Fibroblast of skin of left biceps (primary cell): ENCODE measurements around the gene MELK.
"Not testable (repeated sequence)": the region's sequence is repeated elsewhere in the genome, so short reads cannot be mapped to it uniquely, and the experiment has no call there.

Source experiments
- DNase-seq, 2 experiments: peaks; one replicate each; pipeline ENCODE4 v3.0.0-alpha.2; 2013; ENCODE audit warnings: low read depth in 2 of 2

Gene MELK

DNA sequence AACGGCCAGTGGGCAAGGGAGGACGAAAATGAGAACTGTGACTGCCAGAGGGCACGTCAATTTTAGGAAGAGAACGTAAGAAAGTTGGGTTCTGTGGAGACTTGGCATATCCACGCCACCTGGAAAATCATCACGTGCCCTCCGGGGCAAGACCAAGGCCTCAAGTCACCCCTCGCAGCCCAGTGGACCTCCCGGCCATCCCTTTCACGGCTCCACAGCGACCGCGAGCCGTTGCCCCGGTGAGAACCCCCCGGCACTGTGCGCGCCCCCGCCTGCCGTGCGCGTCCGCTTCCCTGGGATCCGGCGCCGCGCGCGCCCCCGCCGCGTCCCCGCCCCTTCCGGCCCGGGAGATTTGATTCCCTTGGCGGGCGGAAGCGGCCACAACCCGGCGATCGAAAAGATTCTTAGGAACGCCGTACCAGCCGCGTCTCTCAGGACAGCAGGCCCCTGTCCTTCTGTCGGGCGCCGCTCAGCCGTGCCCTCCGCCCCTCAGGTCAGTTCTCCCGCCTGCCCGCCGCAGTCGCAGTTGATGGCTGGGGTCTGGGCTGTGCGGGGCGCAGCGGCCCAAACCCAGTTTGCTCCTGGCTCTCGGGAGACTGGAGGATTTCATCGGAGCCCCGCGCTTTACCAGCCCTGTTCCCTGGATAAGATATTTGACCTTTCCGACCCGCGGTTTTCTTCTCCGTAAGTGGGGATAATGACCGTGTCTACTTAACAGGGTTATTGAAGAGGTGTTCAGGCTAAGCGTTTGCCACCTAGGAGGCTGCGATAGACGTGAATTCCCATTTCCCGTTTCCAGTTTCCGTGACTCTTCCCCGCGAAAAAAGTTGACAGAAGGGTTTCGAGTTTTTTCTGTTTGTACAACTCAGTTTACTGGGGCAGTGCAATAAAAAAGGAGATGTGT is at the start of gene MELK:
MELK (plus strand) TSS at position 381 of the 904 bp plus-strand sequence. CDS start 8,787 bp downstream, outside the sequence.
- peak; percentile 29 to 42 for DNase-seq

DNA sequence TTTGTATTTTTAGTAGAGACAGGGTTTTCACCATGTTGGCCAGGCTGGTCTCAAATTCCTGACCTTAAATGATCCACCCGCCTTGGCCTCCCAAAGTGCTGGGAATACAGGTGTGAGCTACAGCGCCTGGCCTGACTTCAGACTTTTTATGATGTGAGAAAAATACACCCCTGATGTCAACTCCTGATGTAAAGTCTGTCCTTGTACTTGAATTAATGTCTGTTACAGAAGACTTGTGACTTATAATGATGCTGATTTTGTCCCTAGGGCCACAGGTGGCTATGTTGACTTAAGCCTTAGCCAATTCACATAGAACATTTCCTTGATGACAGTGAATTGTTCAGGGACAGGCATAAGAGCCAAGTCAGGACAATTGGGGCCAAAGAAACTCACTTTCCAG is 42.5 kb upstream of the MELK start:
- no peak for DNase-seq

DNA sequence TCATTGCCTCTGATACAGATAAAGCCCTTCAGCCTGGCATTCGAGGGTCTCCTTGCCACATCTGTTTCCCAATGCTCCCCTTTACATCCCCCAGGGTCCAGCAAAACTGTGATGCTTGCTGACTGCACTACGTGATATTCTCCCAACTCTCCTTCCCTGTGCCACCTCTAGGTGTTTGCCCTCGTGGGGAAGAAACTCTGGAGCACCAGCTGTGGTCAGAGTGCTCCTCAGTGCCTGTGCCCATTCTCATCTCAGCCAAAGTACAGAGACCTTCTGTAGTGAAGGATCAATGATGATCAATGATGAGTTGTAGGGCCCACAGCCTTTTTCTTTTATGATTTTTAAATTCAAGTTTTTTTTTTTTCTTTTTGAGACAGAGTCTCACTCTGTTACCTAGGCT is 40.3 kb upstream of the MELK start:
- no peak for DNase-seq

DNA sequence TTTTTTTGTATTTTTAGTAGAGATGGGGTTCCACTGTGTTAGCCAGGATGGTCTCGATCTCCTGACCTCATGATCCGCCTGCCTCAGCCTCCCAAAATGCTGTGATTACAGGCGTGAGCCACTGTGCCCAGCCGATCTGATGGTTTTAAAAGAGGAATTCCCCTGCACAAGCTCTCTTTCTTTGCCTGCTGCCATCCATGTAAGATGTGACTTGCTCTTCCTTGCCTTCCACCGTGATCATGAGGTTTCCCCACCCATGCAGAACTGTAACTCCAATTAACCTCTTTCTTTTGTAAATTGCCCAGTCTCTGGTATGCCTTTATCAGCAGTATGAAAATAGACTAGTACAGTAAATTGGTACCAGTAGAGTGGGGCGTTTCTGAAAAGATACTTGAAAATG is 39.0 kb upstream of the MELK start:
- DNase-seq, result not testable (repeated sequence)

DNA sequence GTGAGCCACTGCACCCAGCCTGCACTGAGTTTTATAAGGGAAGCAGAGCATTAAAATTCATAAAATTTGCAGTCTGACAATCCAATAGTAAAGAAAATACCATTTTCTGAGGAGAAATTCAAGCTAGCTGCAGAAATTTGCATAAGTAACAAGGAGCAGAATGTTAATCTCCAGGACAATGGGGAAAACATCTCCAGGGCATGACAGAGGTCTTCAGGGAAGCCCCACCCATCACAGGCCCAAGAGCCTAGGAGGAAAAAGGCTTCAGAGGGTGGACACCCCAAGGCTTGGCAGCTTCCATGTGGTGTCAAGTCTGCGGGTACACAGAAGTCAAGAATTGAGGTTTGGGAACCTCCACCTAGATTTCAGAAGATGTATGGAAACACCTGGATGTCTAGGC is 37.6 kb upstream of the MELK start:
- DNase-seq, result no peak

DNA sequence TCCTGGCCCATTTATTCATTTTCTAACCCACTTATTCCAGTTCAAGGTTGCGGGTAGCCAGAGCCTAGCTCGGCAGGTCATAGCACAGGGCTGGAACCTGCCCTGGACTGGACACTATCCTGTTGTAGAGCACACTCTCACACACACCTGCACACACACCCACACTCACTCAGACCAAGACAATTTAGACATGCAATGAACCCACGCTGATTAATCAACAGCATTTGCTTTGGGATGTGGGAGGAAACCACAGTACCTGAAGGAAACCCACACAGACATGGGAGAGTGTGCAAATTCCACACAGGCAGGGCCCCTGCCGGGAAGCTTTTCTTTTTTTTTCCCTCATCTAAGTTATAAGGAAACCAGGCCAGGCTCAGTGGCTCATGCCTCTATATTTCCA is 34.8 kb upstream of the MELK start:
- DNase-seq, result no peak

DNA sequence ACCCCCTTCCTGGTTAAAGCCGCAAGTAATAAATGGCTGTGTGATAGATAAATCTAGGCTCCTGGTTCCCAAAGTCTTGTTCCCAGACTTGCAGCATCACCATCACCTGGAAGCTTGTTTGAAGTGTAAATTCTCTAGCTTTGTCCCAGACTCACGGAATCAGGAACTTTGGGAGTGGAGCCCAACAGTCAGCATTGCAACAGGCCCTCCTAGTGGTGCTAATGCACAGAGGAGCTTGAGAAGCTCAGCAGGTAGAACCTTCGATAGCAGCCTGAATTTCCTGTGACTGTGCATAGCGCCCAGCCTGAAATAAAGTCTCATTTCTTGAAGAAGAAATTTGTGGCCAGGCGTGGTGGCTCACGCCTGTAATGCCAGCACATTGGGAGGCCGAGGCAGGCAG is 30.3 kb upstream of the MELK start:
- DNase-seq, result no peak

DNA sequence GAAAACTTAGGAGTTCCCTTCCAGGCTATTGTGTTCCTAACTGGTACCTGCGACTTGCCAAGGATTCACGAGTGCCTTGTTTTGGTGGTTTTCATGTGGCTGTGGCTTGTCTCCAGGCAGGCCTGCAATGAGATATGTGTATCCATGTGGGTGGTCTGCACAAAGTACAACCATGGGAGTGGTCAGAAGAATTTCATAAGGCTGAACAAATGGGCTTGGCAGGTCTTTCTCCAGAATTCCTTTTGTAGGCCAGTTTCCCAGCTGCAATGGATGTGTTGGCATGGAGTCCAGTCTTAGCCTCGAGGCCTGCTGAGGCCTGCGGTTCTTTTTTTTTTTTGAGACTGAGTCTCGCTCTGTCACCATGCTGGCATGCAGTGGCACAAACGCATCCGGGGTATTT is 28.8 kb upstream of the MELK start:
- DNase-seq, result no peak

DNA sequence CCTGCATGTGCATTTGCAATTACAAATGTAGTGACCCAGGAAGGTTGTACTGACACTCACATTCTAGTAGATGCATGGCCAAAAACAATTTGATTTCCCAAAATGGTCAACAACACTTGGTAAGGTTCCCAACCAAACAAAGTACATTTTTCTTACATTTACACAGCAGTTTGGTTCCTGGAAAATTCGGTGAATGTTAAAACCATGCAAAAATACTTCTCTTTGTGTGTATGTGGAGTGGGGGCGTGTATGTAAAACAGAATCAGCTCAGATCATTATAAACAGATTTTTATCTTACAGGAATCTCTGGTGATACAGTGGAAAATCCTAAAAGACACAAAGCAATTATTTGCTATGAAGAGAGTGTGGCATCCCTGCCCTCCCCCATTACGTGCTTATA is 25.1 kb upstream of the MELK start:
- no peak for DNase-seq

DNA sequence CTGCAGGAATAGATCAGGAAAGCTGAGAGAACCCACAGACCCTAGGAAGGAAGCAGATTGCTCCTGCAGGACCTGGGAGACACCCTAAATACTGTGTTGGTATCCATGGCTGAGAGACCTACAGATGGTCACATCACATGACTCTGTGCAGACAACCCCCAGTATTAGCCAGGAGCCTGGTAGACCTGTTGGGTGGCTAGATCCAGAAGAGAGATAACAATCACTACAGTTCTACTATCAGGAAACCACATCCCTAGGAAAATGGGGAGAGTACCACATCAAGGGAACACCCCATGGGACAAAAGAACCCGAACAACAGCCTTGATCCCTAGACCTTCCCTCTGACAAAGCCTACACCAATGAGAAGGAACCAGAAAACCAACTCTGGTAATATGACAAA is 24.2 kb upstream of the MELK start:
- no peak for DNase-seq

DNA sequence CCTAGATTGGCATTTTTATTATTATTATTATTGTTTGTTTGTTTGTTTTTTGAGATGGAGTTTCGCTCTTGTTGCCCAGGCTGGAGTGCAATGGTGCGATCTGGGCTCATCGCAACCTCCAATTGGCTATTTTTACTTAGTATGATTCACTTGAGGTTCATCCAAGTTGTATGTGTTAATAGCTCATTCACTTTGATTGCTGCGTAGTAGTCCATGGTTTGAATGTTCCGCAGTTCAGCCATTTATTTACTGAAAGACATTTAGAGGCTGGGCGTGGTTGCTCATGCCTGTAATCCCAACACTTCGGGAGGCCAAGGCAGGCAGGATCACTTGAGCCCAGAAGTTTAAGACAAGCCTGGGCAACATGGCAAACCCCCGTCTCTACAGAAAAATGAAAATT is 22.6 kb upstream of the MELK start:
- DNase-seq, result no peak

DNA sequence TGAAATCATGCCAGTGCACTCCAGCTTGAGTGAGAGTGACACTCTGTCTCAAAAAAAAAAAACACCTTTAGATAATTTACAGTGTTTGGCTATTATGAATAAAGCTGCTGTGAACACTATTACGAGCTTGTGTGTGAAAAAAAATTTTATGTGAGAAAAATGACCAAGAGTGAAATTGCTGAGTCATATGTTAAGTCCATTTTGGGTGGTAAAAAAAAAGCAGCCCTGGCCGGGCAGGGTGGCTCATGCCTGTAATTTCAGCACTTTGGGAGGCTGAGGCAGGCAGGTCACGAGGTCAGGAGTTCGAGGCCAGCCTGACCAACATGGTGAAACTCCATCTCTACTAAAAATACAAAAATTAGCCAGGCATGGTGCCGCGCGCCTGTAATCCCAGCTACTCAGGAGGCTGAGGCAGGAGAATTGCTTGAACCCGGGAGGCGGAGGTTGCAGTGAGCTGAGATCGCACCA is 22.0 kb upstream of the MELK start:
- DNase-seq, result not testable (repeated sequence)

DNA sequence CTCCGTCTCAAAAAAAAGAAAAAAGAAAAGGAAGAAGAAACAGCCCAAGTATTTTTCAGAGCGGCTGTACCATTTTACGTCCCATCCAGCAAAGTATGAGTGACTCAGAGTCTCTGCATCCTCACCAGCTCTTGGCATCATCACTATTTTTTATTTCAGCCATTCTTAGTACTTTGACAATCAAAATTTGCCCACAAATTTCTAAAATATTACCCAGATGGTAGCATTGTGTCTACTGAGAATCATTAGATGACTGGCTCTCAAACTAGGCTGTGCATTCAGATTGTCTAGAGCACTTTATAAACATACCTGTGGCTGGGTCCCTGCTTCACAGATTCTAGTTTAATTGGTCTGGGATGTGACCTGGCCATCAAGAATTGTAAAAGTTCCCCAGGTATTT is 21.6 kb upstream of the MELK start:
- no peak for DNase-seq

DNA sequence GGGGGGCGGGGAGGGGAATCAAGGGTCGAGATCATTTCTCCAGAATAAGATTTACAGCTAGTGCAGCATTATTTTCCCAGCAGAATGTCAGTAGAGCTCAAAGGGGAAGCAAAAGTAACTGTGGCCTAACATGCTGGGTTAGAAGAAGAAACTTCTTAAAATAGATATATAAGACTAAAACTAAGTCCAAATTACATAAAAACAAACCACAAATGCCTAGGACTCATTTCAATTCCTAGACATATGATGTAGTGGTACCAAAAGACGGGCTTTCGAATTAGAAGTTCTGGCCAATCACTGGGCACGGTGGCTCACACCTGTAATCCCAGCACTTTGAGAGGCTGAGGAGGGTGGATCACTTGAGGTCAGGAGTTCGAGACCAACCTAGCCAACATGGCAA is 20.8 kb upstream of the MELK start:
- DNase-seq, result no peak

DNA sequence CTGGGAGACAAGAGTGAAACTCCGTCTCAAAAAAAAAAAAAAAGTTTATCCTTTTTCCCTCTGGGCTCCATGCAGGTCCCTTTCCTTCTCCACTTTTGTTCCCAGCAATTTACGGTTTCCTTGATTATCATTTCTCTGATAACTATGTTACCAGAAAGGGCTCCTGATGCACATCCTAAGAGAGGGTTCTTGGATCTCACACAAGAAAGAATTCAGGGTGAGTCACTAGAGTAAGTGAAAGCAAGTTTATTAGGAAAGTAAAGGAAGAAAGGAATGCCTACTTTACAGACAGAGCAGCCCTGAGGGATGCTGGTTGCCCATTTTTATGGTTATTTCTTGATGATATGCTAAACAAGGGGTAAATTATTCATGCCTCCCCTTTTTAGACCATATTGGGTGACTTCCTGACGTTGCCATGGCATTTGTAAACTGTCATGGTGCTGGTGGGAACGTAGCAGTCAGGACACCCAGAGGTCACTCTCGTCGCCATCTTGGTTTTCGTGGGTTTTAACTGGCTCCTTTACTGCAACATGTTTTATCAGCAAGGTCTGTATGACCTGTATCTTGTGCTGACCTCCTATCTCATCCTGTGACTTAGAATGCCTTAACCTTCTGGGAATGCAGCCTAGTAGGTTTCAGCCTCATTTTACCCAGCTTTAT is 13.5 kb upstream of the MELK start:
- DNase-seq, result no peak

DNA sequence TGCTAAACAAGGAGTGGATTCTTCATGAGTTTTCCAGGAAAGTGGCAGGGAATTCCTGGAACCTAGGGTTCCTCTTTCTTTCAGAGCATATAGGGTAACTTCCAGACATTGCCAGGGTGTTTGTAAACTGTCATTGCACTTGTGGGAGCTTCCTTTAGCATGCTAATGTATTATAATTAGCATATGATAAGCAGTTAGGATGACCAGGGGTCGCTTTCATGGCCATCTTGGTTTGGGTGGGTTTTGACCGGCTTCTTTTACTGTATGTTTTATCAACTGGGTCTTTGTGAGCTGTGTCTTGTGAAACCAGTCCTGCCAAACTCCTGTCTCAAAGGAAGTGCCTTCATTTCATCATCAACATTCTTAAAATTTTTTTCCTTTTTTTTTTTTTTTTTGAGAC is 11.9 kb upstream of the MELK start:
- DNase-seq, result no peak

DNA sequence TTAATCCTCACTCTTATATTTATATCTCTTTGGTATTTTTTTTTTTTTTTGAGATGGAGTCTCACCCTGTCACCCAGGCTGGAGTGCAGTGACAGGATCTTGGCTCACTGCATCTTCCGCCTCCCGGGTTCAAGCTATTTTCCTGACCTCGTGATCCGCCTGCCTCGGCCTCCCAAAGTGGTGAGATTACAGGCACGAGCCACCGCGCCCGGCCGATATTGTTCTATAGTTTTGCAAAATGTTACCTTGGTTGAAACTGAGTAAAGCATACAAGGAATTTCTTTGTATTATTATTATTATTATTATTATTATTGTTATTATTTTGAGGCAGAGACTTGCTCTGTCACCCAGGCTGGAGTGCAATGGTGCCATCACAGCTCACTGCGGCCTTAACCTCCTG is 9.9 kb upstream of the MELK start:
- not testable (repeated sequence) for DNase-seq

DNA sequence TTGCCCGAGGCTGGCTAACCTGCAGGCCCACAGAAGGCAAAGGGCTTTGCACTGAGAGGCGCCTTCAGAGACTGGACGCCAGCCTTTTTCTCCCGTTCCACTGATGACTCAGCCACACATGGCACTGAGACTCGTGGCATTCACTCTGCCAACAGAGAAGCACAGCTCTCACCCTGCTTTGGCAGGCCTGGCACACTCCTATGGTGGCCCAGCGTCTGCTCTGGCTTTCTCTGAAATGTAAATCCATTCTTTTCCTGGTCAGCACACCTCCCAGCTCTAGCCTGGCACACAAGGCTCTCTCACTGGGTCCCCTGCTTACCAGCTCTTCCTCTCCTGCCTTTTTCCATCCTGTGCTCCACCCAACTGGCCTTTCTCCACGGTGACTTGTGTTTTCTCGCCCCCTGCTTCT is 5.9 kb upstream of the MELK start:
- no peak for DNase-seq

DNA sequence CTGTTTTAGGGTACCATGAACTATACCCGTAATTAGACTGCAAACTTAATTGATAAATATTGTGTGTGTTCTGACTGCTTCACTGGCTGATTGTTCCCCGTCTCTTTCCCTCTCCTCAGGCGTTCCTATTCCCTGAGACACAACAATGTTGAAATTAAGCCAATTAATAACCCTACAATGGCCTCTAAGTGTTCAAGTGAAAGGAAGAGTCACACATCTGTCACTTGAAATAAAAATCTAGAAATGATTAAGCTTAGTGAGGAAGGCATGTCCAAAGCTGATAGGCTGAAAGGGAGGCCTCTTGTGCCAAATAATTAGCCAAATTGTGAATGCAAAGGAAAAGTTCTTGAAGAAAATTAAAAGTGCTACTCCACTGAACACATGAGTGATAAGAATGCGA is 4.0 kb upstream of the MELK start:
- DNase-seq, result not testable (repeated sequence)

DNA sequence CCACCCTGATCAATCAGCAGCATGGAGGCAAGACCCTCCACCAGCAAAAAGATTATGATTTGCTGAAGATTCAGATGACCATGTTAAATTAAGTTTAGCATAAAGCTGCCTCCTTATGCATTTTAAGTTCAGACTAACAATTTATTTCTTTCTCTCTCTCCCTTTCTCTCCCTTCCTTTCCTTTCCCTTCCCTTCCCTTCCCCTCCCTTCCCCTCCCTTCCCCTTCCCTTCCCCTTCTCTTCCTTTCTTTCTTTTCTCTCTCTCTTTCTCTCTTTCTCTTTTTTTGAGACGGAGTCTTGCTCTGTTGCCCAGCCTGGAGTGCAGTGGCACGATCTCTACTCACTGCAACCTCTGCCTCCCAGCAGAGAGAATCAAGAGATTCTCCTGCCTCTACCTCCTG is 1.4 kb upstream of the MELK start:
- DNase-seq, result no peak

DNA sequence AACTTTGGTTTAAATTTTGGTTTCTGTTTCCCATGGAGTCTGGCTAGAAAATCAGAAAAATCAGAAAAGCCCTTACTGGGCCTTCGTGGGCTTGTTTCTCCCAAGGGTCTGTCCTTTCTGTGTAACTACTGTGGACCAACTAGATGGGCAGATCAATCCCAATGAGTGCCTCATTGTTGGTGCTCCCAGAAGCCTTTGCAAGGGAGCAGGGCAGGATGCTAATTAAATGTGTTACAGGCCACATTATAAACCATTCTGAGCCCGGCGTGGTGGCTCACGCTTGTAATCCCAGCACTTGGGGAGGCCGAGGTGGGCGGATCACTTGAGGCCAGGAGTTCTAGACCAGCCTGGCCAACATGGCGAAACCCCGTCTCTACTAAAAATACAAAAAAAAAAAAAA is 1.4 kb downstream of the MELK start:
- DNase-seq, result not testable (repeated sequence)

DNA sequence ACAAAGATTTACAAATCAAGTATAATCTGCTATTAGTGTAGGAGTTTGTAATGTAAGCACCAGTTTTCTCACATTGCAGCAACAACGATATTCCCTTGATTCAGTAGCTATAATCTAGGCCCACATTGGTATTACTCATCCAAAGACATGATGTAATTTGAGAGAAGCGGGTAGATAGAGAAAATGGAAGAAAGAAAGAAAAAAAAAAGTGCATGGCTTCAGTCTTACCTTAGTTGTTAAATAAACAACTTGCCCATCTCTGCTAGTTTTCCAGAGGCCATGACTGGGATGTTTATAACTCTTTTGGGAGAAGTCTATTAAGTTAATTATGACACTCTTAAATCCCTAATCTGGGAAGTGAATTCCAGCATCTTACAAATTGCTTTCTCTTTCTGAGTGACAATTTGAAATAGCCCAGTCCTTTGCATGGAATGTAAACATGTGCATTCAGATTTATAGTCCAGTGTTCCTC is 2.8 kb downstream of the MELK start:
- DNase-seq, result no peak

DNA sequence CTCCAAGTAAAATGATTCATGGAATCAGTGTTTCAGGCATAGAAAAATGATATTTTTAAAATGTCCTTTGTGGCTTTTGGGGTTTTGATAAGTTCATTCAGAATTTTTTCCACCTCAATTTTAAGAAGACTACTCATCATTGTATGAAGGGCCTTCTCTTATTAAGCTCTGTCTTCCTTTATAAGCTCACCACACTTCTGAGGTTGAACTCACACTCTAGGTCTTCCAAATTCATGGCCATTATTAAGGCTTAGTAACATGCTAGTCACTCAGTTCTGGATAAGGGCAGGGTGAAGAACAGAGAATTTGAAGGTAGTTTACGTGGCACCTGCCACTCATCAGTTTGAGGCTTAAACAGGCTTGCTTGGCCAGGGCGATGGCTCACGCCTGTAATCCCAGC is 4.2 kb downstream of the MELK start:
- no peak for DNase-seq
